ENCODE results near the gene CCT6A.
"Not testable (repeated sequence)": the region's sequence is repeated elsewhere in the genome, so short reads cannot be mapped to it uniquely, and the experiment has no call there.

Gene CCT6A

GRCh38 chr7:56028942-56029630 is 22.5 kb upstream of the CCT6A start:
- no peak overlapping the region for H3K4me3 ChIP-seq (ENCODE audit: low read depth in 1 of 5, low read length in 5 of 5)
- no peak overlapping the region for H3K27ac ChIP-seq (ENCODE audit: low read depth, low read length)
- no peaks in the 10 kb centered on the region for H3K27me3 ChIP-seq (ENCODE audit: control insufficient read depth in 5 of 5, insufficient read depth in 4 of 5, low read length in 5 of 5)
- peaks cover 0 to 2% (median 0%) of the 10 kb centered on the region in 5 donors for H3K36me3 ChIP-seq (ENCODE audit: control insufficient read depth in 5 of 5, insufficient read depth in 5 of 5, low read length in 5 of 5)
- no peak overlapping the region for H3K9ac ChIP-seq (ENCODE audit: low read length in 5 of 5)
- H3K9me3 ChIP-seq (ENCODE audit: control insufficient read depth in 5 of 5, low read length in 5 of 5) = no peaks in the 10 kb centered on the region
- peaks cover 0 to 21% (median 15%) of the 10 kb centered on the region in 5 donors for H3K4me1 ChIP-seq (ENCODE audit: control insufficient read depth in 5 of 5, insufficient read depth in 5 of 5, low read length in 5 of 5)

- H3K9ac ChIP-seq (ENCODE audit: low read length in 5 of 5) = no peak overlapping the region
- H3K9me3 ChIP-seq (ENCODE audit: control insufficient read depth in 5 of 5, low read length in 5 of 5) = no peaks in the 10 kb centered on the region
Measured at GRCh38 chr7:56030340-56030739, 21.2 kb upstream of the CCT6A start.

GRCh38 chr7:56031556-56031955 is 20.0 kb upstream of the CCT6A start:
- H3K36me3 ChIP-seq (ENCODE audit: control insufficient read depth in 5 of 5, insufficient read depth in 5 of 5, low read length in 5 of 5); H3K27ac ChIP-seq (ENCODE audit: low read depth, low read length); H3K9me3 ChIP-seq (ENCODE audit: control insufficient read depth in 5 of 5, low read length in 5 of 5); H3K4me3 ChIP-seq (ENCODE audit: low read depth in 1 of 5, low read length in 5 of 5); H3K9ac ChIP-seq (ENCODE audit: low read length in 5 of 5); H3K27me3 ChIP-seq (ENCODE audit: control insufficient read depth in 5 of 5, insufficient read depth in 4 of 5, low read length in 5 of 5): not testable (repeated sequence)
- H3K4me1 ChIP-seq (ENCODE audit: control insufficient read depth in 5 of 5, insufficient read depth in 5 of 5, low read length in 5 of 5) = peaks cover 0 to 24% (median 19%) of the 10 kb centered on the region in 5 donors

More at GRCh38 chr7:56030340-56030739, 21.2 kb upstream of the CCT6A start:
- H3K36me3 ChIP-seq (ENCODE audit: control insufficient read depth in 5 of 5, insufficient read depth in 5 of 5, low read length in 5 of 5) = peaks cover 0 to 2% (median 0%) of the 10 kb centered on the region in 5 donors
- H3K4me1 ChIP-seq (ENCODE audit: control insufficient read depth in 5 of 5, insufficient read depth in 5 of 5, low read length in 5 of 5) = peaks cover 0 to 24% (median 19%) of the 10 kb centered on the region in 5 donors
- no peak overlapping the region for H3K27ac ChIP-seq (ENCODE audit: low read depth, low read length)
- H3K27me3 ChIP-seq (ENCODE audit: control insufficient read depth in 5 of 5, insufficient read depth in 4 of 5, low read length in 5 of 5) = no peaks in the 10 kb centered on the region
- no peak overlapping the region for H3K4me3 ChIP-seq (ENCODE audit: low read depth in 1 of 5, low read length in 5 of 5)

GRCh38 chr7:56032578-56032977 is 19.0 kb upstream of the CCT6A start:
- not testable (repeated sequence) for H3K27me3 ChIP-seq (ENCODE audit: control insufficient read depth in 5 of 5, insufficient read depth in 4 of 5, low read length in 5 of 5); H3K4me3 ChIP-seq (ENCODE audit: low read depth in 1 of 5, low read length in 5 of 5); H3K27ac ChIP-seq (ENCODE audit: low read depth, low read length); H3K9ac ChIP-seq (ENCODE audit: low read length in 5 of 5); H3K36me3 ChIP-seq (ENCODE audit: control insufficient read depth in 5 of 5, insufficient read depth in 5 of 5, low read length in 5 of 5); H3K9me3 ChIP-seq (ENCODE audit: control insufficient read depth in 5 of 5, low read length in 5 of 5)
- peaks cover 0 to 24% (median 19%) of the 10 kb centered on the region in 5 donors for H3K4me1 ChIP-seq (ENCODE audit: control insufficient read depth in 5 of 5, insufficient read depth in 5 of 5, low read length in 5 of 5)

GRCh38 chr7:56033671-56034432 is 17.7 kb upstream of the CCT6A start:
- Histone ChIP-seq H3K4me3 (ENCODE audit: low read depth in 1 of 5, low read length in 5 of 5) (peak overlapping the region; percentile 71 to 89 (median 77)), H3K9me3 (ENCODE audit: control insufficient read depth in 5 of 5, low read length in 5 of 5) (no peaks in the 10 kb centered on the region), H3K4me1 (ENCODE audit: control insufficient read depth in 5 of 5, insufficient read depth in 5 of 5, low read length in 5 of 5) (peaks cover 0 to 24% (median 19%) of the 10 kb centered on the region in 5 donors), H3K36me3 (ENCODE audit: control insufficient read depth in 5 of 5, insufficient read depth in 5 of 5, low read length in 5 of 5) (peaks cover 0 to 4% (median 0%) of the 10 kb centered on the region in 5 donors), H3K9ac (ENCODE audit: low read length in 5 of 5) (peak overlapping the region; percentile 57 to 73 (median 71)), H3K27me3 (ENCODE audit: control insufficient read depth in 5 of 5, insufficient read depth in 4 of 5, low read length in 5 of 5) (no peaks in the 10 kb centered on the region), H3K27ac (ENCODE audit: low read depth, low read length) (peak overlapping the region; percentile 7)

- Histone ChIP-seq H3K27ac (ENCODE audit: low read depth, low read length) (no peak overlapping the region), H3K9me3 (ENCODE audit: control insufficient read depth in 5 of 5, low read length in 5 of 5) (no peaks in the 10 kb centered on the region), H3K4me1 (ENCODE audit: control insufficient read depth in 5 of 5, insufficient read depth in 5 of 5, low read length in 5 of 5) (no peaks in the 10 kb centered on the region), H3K27me3 (ENCODE audit: control insufficient read depth in 5 of 5, insufficient read depth in 4 of 5, low read length in 5 of 5) (no peaks in the 10 kb centered on the region), H3K4me3 (ENCODE audit: low read depth in 1 of 5, low read length in 5 of 5) (no peak overlapping the region), H3K9ac (ENCODE audit: low read length in 5 of 5) (no peak overlapping the region), H3K36me3 (ENCODE audit: control insufficient read depth in 5 of 5, insufficient read depth in 5 of 5, low read length in 5 of 5) (peaks cover 0 to 12% (median 0%) of the 10 kb centered on the region in 5 donors)
Measured at GRCh38 chr7:56040730-56041129, 10.8 kb upstream of the CCT6A start.

GRCh38 chr7:56045758-56046157 is 5.8 kb upstream of the CCT6A start:
- H3K4me1 ChIP-seq (ENCODE audit: control insufficient read depth in 5 of 5, insufficient read depth in 5 of 5, low read length in 5 of 5) = peaks cover 0 to 11% (median 8%) of the 10 kb centered on the region in 5 donors
- not testable (repeated sequence) for H3K36me3 ChIP-seq (ENCODE audit: control insufficient read depth in 5 of 5, insufficient read depth in 5 of 5, low read length in 5 of 5); H3K27ac ChIP-seq (ENCODE audit: low read depth, low read length); H3K27me3 ChIP-seq (ENCODE audit: control insufficient read depth in 5 of 5, insufficient read depth in 4 of 5, low read length in 5 of 5); H3K4me3 ChIP-seq (ENCODE audit: low read depth in 1 of 5, low read length in 5 of 5); H3K9ac ChIP-seq (ENCODE audit: low read length in 5 of 5); H3K9me3 ChIP-seq (ENCODE audit: control insufficient read depth in 5 of 5, low read length in 5 of 5)

GRCh38 chr7:56046721-56047445 is 4.7 kb upstream of the CCT6A start:
- H3K27me3 ChIP-seq (ENCODE audit: control insufficient read depth in 5 of 5, insufficient read depth in 4 of 5, low read length in 5 of 5) = no peaks in the 10 kb centered on the region

GRCh38 chr7:56047446-56048116 is 4.0 kb upstream of the CCT6A start:
- not testable (repeated sequence) for H3K27ac ChIP-seq (ENCODE audit: low read depth, low read length); H3K36me3 ChIP-seq (ENCODE audit: control insufficient read depth in 5 of 5, insufficient read depth in 5 of 5, low read length in 5 of 5); H3K4me3 ChIP-seq (ENCODE audit: low read depth in 1 of 5, low read length in 5 of 5); H3K9me3 ChIP-seq (ENCODE audit: control insufficient read depth in 5 of 5, low read length in 5 of 5); H3K27me3 ChIP-seq (ENCODE audit: control insufficient read depth in 5 of 5, insufficient read depth in 4 of 5, low read length in 5 of 5); H3K9ac ChIP-seq (ENCODE audit: low read length in 5 of 5)
- peaks cover 0 to 23% (median 19%) of the 10 kb centered on the region in 5 donors for H3K4me1 ChIP-seq (ENCODE audit: control insufficient read depth in 5 of 5, insufficient read depth in 5 of 5, low read length in 5 of 5)

More at GRCh38 chr7:56046721-56047445, 4.7 kb upstream of the CCT6A start:
- no peak overlapping the region for H3K4me3 ChIP-seq (ENCODE audit: low read depth in 1 of 5, low read length in 5 of 5)
- H3K27ac ChIP-seq (ENCODE audit: low read depth, low read length) = no peak overlapping the region
- peaks cover 0 to 3% (median 0%) of the 10 kb centered on the region in 5 donors for H3K36me3 ChIP-seq (ENCODE audit: control insufficient read depth in 5 of 5, insufficient read depth in 5 of 5, low read length in 5 of 5)
- H3K4me1 ChIP-seq (ENCODE audit: control insufficient read depth in 5 of 5, insufficient read depth in 5 of 5, low read length in 5 of 5) = peaks cover 0 to 16% (median 12%) of the 10 kb centered on the region in 5 donors
- H3K9ac ChIP-seq (ENCODE audit: low read length in 5 of 5) = peak overlapping the region in 1 of 5 donors; percentile 20
- H3K9me3 ChIP-seq (ENCODE audit: control insufficient read depth in 5 of 5, low read length in 5 of 5) = no peaks in the 10 kb centered on the region

All from subcutaneous abdominal adipose tissue (tissue), 5 donors.